Mesenchymal stem cell (in vitro differentiated cells and primary cell): ENCODE measurements around the gene KCNN2.
A peak's percentile ranks its signal among the peaks of the same experiment; 100 is the strongest.

ENCODE experiments used
- DNase-seq: peaks from one replicate; pipeline ENCODE4 v3.0.0-alpha.2; 2013
- H2AFZ ChIP-seq: one replicate; pipeline ENCODE4 v1.6.1; 2013; ENCODE audit warnings: low read depth, mild to moderate bottlenecking, control low read depth, inconsistent platforms, low read length, moderate library complexity
- H2AK5ac ChIP-seq: 2 replicates; pipeline ENCODE4 v1.6.1; 2013; ENCODE audit warnings: low read length, moderate library complexity, mild to moderate bottlenecking, inconsistent platforms; ENCODE audit not compliant: severe bottlenecking
- H2BK120ac ChIP-seq: one replicate; pipeline ENCODE4 v1.6.1; 2013; ENCODE audit warnings: low read depth, mild to moderate bottlenecking, inconsistent platforms, low read length, moderate library complexity
- H2BK12ac ChIP-seq, 2 experiments: one replicate each; pipeline ENCODE4 v1.6.1; 2013; ENCODE audit warnings: inconsistent platforms in 2 of 2, low read length in 2 of 2, mild to moderate bottlenecking in 2 of 2, moderate library complexity in 2 of 2, control low read depth in 1 of 2
- H2BK15ac ChIP-seq: one replicate; pipeline ENCODE4 v1.6.1; 2013; ENCODE audit warnings: mild to moderate bottlenecking, low read depth, inconsistent platforms; ENCODE audit not compliant: poor library complexity, severe bottlenecking
- H2BK5ac ChIP-seq: 2 replicates; pipeline ENCODE4 v1.6.1; 2013; ENCODE audit warnings: low read depth, mild to moderate bottlenecking, low read length, control low read depth, inconsistent platforms; ENCODE audit not compliant: poor library complexity, severe bottlenecking
- H3K14ac ChIP-seq, 2 experiments: one replicate each; pipeline ENCODE4 v1.6.1; 2013; ENCODE audit warnings: inconsistent platforms in 2 of 2, low read length in 2 of 2, control low read depth in 1 of 2, mild to moderate bottlenecking in 1 of 2, moderate library complexity in 1 of 2
- H3K18ac ChIP-seq, 2 experiments: one replicate each; pipeline ENCODE4 v1.6.1; 2013; ENCODE audit warnings: inconsistent platforms in 2 of 2, low read length in 2 of 2, control low read depth in 1 of 2, low read depth in 1 of 2, mild to moderate bottlenecking in 1 of 2
- H3K23ac ChIP-seq, 2 experiments: one replicate each; pipeline ENCODE4 v1.6.1; 2013; ENCODE audit warnings: inconsistent platforms in 2 of 2, low read length in 2 of 2, mild to moderate bottlenecking in 2 of 2, moderate library complexity in 2 of 2, control low read depth in 1 of 2
- H3K27ac ChIP-seq: 2 replicates; pipeline ENCODE4 v1.5.1; 2013; ENCODE audit warnings: mild to moderate bottlenecking, moderate library complexity, low read length, control low read depth, inconsistent platforms; ENCODE audit not compliant: poor library complexity, severe bottlenecking
- H3K27me3 ChIP-seq, 2 experiments: 2 replicates each; pipeline versions ENCODE4 v1.6.1 to v1.7.0; 2013; ENCODE audit warnings: low read length in 2 of 2, mild to moderate bottlenecking in 2 of 2, moderate library complexity in 2 of 2, control low read depth in 1 of 2, inconsistent platforms in 1 of 2; ENCODE audit not compliant: control insufficient read depth in 1 of 2, insufficient read depth in 1 of 2
- H3K36me3 ChIP-seq, 2 experiments: 2 replicates each; pipeline versions ENCODE4 v1.6.1 to v1.7.0; 2013; ENCODE audit warnings: low read length in 2 of 2, control low read depth in 1 of 2, inconsistent platforms in 1 of 2, low read depth in 1 of 2, mild to moderate bottlenecking in 1 of 2; ENCODE audit not compliant: insufficient read depth in 2 of 2, control insufficient read depth in 1 of 2
- H3K4ac ChIP-seq, 2 experiments: one replicate each; pipeline ENCODE4 v1.6.1; 2013; ENCODE audit warnings: inconsistent platforms in 2 of 2, low read length in 2 of 2, mild to moderate bottlenecking in 2 of 2, moderate library complexity in 2 of 2, control low read depth in 1 of 2, low read depth in 1 of 2
- H3K4me1 ChIP-seq: 2 replicates; pipeline ENCODE4 v1.6.1; 2013; ENCODE audit warnings: low read depth, low read length, control low read depth; ENCODE audit not compliant: control insufficient read depth, insufficient read depth
- H3K4me2 ChIP-seq: 2 replicates; pipeline ENCODE4 v1.6.1; 2013; ENCODE audit warnings: low read length, mild to moderate bottlenecking, inconsistent platforms; ENCODE audit not compliant: poor library complexity, severe bottlenecking
- H3K4me3 ChIP-seq, 2 experiments: 2 replicates each; pipeline versions ENCODE4 v1.5.1 to v1.7.0; 2013; ENCODE audit warnings: low read length in 2 of 2, mild to moderate bottlenecking in 2 of 2, control low read depth in 1 of 2, low read depth in 1 of 2; ENCODE audit not compliant: insufficient read depth in 1 of 2
- H3K79me1 ChIP-seq: replicated peaks from 2 replicates; pipeline ENCODE4 v1.6.1; 2013; ENCODE audit warnings: mild to moderate bottlenecking, control low read depth, low read length, inconsistent platforms; ENCODE audit not compliant: poor library complexity, severe bottlenecking
- H3K9ac ChIP-seq: 2 replicates; pipeline ENCODE4 v1.7.0; 2013; ENCODE audit warnings: mild to moderate bottlenecking, low read length, moderate library complexity
- H3K9me3 ChIP-seq: 2 replicates; pipeline ENCODE4 v1.7.0; 2013; ENCODE audit warnings: mild to moderate bottlenecking, low read length; ENCODE audit not compliant: control insufficient read depth
- H4K8ac ChIP-seq: one replicate; pipeline ENCODE4 v1.6.1; 2013; ENCODE audit warnings: inconsistent platforms, mild to moderate bottlenecking, low read length, moderate library complexity
- H4K91ac ChIP-seq: one replicate; pipeline ENCODE4 v1.6.1; 2013; ENCODE audit warnings: mild to moderate bottlenecking, low read length, inconsistent platforms
- WGBS: methylation state at CpG from one replicate; pipeline ENCODE4 v1.1.7; 2013; ENCODE audit warnings: mixed read lengths; 5-methylcytosine and 5-hydroxymethylcytosine counted together

The KCNN2 gene

DNA sequence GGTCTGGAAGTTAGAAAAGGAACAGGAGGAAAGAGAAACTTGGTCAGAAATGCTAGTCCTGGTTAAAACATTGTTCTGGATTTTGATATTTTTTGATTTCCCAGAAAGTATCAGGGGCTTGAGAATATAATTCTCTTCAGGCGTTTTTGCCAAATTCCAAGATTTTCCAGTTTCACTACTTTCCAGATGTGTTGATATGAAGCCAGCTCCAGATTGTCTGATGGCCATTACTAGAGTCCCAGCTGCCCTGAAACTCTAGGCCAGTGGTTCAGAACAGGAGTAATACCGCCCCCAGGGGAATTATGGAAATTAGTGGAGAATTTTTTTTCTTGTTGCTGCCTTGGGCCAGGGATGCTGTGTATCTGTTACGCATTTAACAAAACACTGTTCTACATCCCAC is 88.6 kb downstream of the KCNN2 start:
- 75% methylated on average over 1 of the region's 3 CpGs for WGBS
- peak overlapping the region in 1 of 2 experiments; percentile 36 for H3K4me3 ChIP-seq
- no peak for DNase-seq

DNA sequence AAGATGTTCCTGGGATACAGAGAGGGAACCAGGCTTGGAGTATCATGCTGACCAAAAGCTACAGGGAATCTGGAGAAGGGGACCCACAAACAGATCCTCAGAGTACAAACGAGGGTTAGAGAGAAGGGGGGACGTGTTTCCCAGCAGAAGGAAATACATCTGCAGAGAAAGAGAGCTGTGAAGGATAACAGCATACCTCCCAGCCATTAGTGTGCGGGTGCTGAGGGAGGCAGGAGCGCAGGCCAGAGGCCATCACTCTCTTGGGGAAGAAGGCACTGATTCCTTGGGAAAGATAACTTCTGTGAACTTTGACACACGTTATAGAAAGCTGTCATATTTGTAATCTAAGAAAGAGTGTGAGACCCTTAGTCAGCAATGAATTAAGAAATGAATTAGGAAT is 96.9 kb downstream of the KCNN2 start:
- Histone ChIP-seq H3K4me3 (no peak overlapping the region), H4K91ac (no peak overlapping the region), H3K4me2 (no peak overlapping the region), H3K4me1 (no peaks in the 10 kb centered on the region), H3K27ac (no peak overlapping the region), H3K9me3 (no peaks in the 10 kb centered on the region), H3K18ac (no peak overlapping the region), H2BK5ac (no peak overlapping the region), H2BK15ac (no peak overlapping the region), H3K14ac (no peak overlapping the region), H2BK12ac (no peak overlapping the region), H2AK5ac (no peak overlapping the region), H2AFZ (no peak overlapping the region), H3K9ac (no peak overlapping the region), H3K27me3 (peaks cover 0 to 8% of the 10 kb centered on the region in 2 experiments), H3K36me3 (no peaks in the 10 kb centered on the region), H3K4ac (no peak overlapping the region), H2BK120ac (no peak overlapping the region), H4K8ac (no peak overlapping the region), H3K23ac (no peak overlapping the region), H3K79me1 (no peaks in the 10 kb centered on the region)
- 73% methylated on average over 5 of the region's 5 CpGs for WGBS
- DNase-seq = no peak

More for the DNA sequence above, 88.6 kb downstream of the KCNN2 start:
- no peak overlapping the region for H3K23ac ChIP-seq
- H3K14ac ChIP-seq = no peak overlapping the region
- H4K8ac ChIP-seq = no peak overlapping the region
- H2BK12ac ChIP-seq = no peak overlapping the region
- H2AK5ac ChIP-seq = no peak overlapping the region
- H3K9me3 ChIP-seq = no peaks in the 10 kb centered on the region
- no peaks in the 10 kb centered on the region for H3K79me1 ChIP-seq
- no peak overlapping the region for H3K4ac ChIP-seq
- no peak overlapping the region for H3K18ac ChIP-seq
- no peak overlapping the region for H3K27ac ChIP-seq
- no peak overlapping the region for H2AFZ ChIP-seq
- H2BK5ac ChIP-seq = no peak overlapping the region
- H3K27me3 ChIP-seq = peaks cover 9 to 26% of the 10 kb centered on the region in 2 experiments
- H4K91ac ChIP-seq = no peak overlapping the region
- H3K4me2 ChIP-seq = no peak overlapping the region
- H3K9ac ChIP-seq = peak overlapping the region; percentile 58
- no peak overlapping the region for H2BK120ac ChIP-seq
- H2BK15ac ChIP-seq = no peak overlapping the region
- no peaks in the 10 kb centered on the region for H3K36me3 ChIP-seq
- no peaks in the 10 kb centered on the region for H3K4me1 ChIP-seq

DNA sequence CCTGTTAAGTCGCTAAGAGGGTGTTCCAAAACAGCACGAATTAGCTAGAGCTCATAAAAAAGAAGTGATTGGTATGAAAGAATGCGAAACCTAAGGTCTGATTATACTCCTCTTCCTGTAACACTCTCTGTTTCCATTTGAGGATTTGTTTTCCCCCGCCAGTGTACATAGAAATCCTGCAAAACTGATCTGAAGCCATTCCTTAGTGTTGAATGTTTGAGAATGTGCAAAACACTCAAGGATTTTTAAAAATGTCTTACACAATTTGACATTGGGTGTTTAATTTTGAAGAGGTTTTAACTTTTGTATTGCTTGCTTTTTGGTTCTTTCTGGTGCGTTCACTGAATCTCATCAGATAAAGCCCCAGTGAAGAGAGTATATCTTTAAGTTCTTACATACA is 105.3 kb downstream of the KCNN2 start:
- Histone ChIP-seq H2BK120ac (no peak overlapping the region), H3K36me3 (no peaks in the 10 kb centered on the region), H3K4me3 (no peak overlapping the region), H3K79me1 (no peaks in the 10 kb centered on the region), H2BK12ac (no peak overlapping the region), H3K14ac (no peak overlapping the region), H3K27me3 (peaks cover 0 to 3% of the 10 kb centered on the region in 2 experiments), H3K18ac (no peak overlapping the region), H3K4me2 (no peak overlapping the region), H3K9ac (no peak overlapping the region), H4K8ac (no peak overlapping the region), H3K4ac (no peak overlapping the region), H2AK5ac (no peak overlapping the region), H3K23ac (no peak overlapping the region), H3K9me3 (no peaks in the 10 kb centered on the region), H3K4me1 (no peaks in the 10 kb centered on the region), H2BK5ac (no peak overlapping the region), H3K27ac (no peak overlapping the region), H2BK15ac (no peak overlapping the region), H4K91ac (no peak overlapping the region), H2AFZ (no peak overlapping the region)
- DNase-seq = peak; percentile 15
- 29% methylated on average over 3 of the region's 5 CpGs for WGBS

DNA sequence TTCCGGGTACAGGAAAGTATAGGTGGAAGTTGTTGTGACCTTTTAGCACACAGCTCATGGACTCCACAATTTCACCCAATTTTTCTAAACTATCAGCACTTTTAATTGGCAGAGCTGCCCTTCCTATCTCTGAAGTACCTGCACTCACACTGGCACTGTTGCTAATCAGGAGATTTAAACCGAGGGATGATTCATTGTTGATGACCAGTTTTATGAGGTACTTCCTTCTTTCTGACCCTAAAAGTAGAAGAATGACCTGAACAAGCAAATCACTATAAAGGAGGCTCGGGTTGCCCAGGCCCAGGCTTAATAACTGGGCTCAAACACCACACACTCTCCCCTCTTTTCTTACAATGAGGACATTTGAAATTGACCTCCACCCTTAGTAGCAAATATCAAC is 105.9 kb downstream of the KCNN2 start:
- Histone ChIP-seq H3K79me1 (no peaks in the 10 kb centered on the region), H2BK15ac (no peak overlapping the region), H3K4me3 (no peak overlapping the region), H3K18ac (no peak overlapping the region), H3K4me2 (no peak overlapping the region), H3K27me3 (peaks cover 0 to 3% of the 10 kb centered on the region in 2 experiments), H3K4ac (no peak overlapping the region), H2BK120ac (no peak overlapping the region), H3K27ac (no peak overlapping the region), H3K4me1 (no peaks in the 10 kb centered on the region), H3K9me3 (no peaks in the 10 kb centered on the region), H4K8ac (no peak overlapping the region), H4K91ac (no peak overlapping the region), H2BK12ac (no peak overlapping the region), H3K23ac (no peak overlapping the region), H2AK5ac (no peak overlapping the region), H3K36me3 (no peaks in the 10 kb centered on the region), H3K14ac (no peak overlapping the region), H2AFZ (no peak overlapping the region), H2BK5ac (no peak overlapping the region), H3K9ac (no peak overlapping the region)
- DNase-seq = peak; percentile 14
- 30% methylated on average over 2 of the region's 3 CpGs for WGBS
